K562 (cell line): ENCODE measurements around the gene VEGFC. TPM values are rescaled to one million over a fixed set of nuclear protein-coding genes. Genes with fewer than 3 reads are reported as not detected.

Experiments used
- ATAC-seq: fragments of 200-7000 bp; cut with Tn5 transposase; 3 replicates; pipeline ENCODE4 v1.9.1; 2020; ENCODE audit warnings: moderate library complexity
- BruUV-seq: library from RNA; stranded (reverse); fragments of 400-500 nt; replicated peaks from 2 replicates; lab custom pipeline; 2021; lab: Mats Ljungman, UMichigan
- CTCF ChIA-PET: fragments of 300-600 bp; formaldehyde crosslinking; extraction: SDS; loops from one replicate; lab custom pipeline; 2021; ENCODE audit warnings: low intra/inter-chr PET ratio; lab: Yijun Ruan, JAX
- POLR2A ChIA-PET: fragments of 300-600, 350-650 bp; sonication (Branson Sonifier 250); formaldehyde crosslinking; extraction: SDS; loops from one replicate; lab custom pipeline; 2021; ENCODE audit warnings: antibody characterized with exemption, inconsistent platforms; lab: Yijun Ruan, JAX
- DNase-seq, 4 experiments: peaks; one replicate each; pipeline versions ENCODE4 v3.0.0 to v3.0.0-alpha.2; 2011 to 2018; ENCODE audit warnings: low spot score in 3 of 4, mixed read lengths in 3 of 4; ENCODE audit errors: extremely low read depth in 1 of 4
- FAIRE-seq: peaks from 2 replicates; lab custom pipeline; 2011; peaks lifted over from hg19 to GRCh38; lab: Jason Lieb, UNC
- H2AFZ ChIP-seq: 2 replicates; pipeline ENCODE4 v1.6.0; 2011; ENCODE audit warnings: low read depth, low read length, control low read depth, inconsistent platforms
- H3K27ac ChIP-seq: fragments of 200-600 bp; 3 replicates; pipeline ENCODE4 v1.8.0; 2011; ENCODE audit warnings: low read depth, mild to moderate bottlenecking, control low read depth, inconsistent platforms, low read length, moderate library complexity, mixed read lengths; ENCODE audit errors: extremely low read depth
- H3K27me3 ChIP-seq, 2 experiments: fragments of 300-600 bp in 1 of 2; 2 replicates in 1 of 2; 3 replicates in 1 of 2; pipeline versions ENCODE4 v1.6.0 to v1.8.0; 2011; ENCODE audit warnings: inconsistent platforms in 2 of 2, low read length in 2 of 2, mild to moderate bottlenecking in 1 of 2, mixed read lengths in 1 of 2, moderate library complexity in 1 of 2; ENCODE audit not compliant: control insufficient read depth in 2 of 2, insufficient read depth in 2 of 2
- H3K36me3 ChIP-seq: fragments of 300-600 bp; 3 replicates; pipeline ENCODE4 v1.8.0; 2011; ENCODE audit warnings: mild to moderate bottlenecking, low read length, inconsistent platforms; ENCODE audit not compliant: control insufficient read depth, insufficient read depth
- H3K4me1 ChIP-seq, 2 experiments: fragments of 200-600 bp in 1 of 2; replicated peaks in 1 of 2; 2 replicates in 1 of 2; 3 replicates in 1 of 2; pipeline versions ENCODE4 v1.5.1 to v1.8.0; 2011; ENCODE audit warnings: inconsistent platforms in 2 of 2, low read length in 2 of 2, mild to moderate bottlenecking in 1 of 2, mixed read lengths in 1 of 2, moderate library complexity in 1 of 2; ENCODE audit not compliant: control insufficient read depth in 2 of 2, insufficient read depth in 2 of 2
- H3K4me2 ChIP-seq: 2 replicates; pipeline ENCODE4 v1.6.1; 2011; ENCODE audit warnings: low read length, control low read depth, inconsistent platforms, mixed read lengths; ENCODE audit not compliant: insufficient read depth
- H3K4me3 ChIP-seq: fragments of 200-600 bp; sonication (generic), shearing (Covaris generic); 2 replicates; pipeline ENCODE4 v1.5.1; 2016; ENCODE audit warnings: control low read depth, inconsistent platforms
- H3K79me2 ChIP-seq: fragments of 200-600 bp; 3 replicates; pipeline ENCODE4 v1.8.0; 2011; ENCODE audit warnings: low read length, inconsistent platforms; ENCODE audit not compliant: control insufficient read depth, insufficient read depth
- H3K9ac ChIP-seq, 2 experiments: 2 replicates each; pipeline versions ENCODE4 v1.6.0 to v1.6.1; 2011; ENCODE audit warnings: low read depth in 2 of 2, low read length in 2 of 2, control low read depth in 1 of 2, inconsistent platforms in 1 of 2, mild to moderate bottlenecking in 1 of 2, mixed read lengths in 1 of 2; ENCODE audit not compliant: insufficient read depth in 1 of 2
- H3K9me1 ChIP-seq: one replicate; pipeline ENCODE4 v1.6.0; 2011; ENCODE audit warnings: inconsistent platforms, mild to moderate bottlenecking, low read length, moderate library complexity; ENCODE audit not compliant: control insufficient read depth, insufficient read depth
- H3K9me3 ChIP-seq: replicated peaks from 2 replicates; pipeline ENCODE4 v1.5.1; 2011; ENCODE audit warnings: low read depth, low read length, inconsistent platforms; ENCODE audit not compliant: control insufficient read depth, insufficient read depth
- H4K20me1 ChIP-seq: replicated peaks from 2 replicates; pipeline ENCODE4 v1.6.1; 2011; ENCODE audit warnings: low read length, inconsistent platforms, mixed read lengths; ENCODE audit not compliant: control insufficient read depth, insufficient read depth
- SP2 ChIP-seq: IDR thresholded peaks from 2 replicates; pipeline ENCODE4 v1.6.1; 2011; ENCODE audit warnings: mild to moderate bottlenecking, low read depth, low read length, moderate library complexity; ENCODE audit not compliant: poor library complexity, severe bottlenecking; ENCODE audit errors: extremely low read depth
- TCFL5 ChIP-seq: fragments of 250-450 bp; sonication (Bioruptor Pico); conservative IDR thresholded peaks from 2 replicates; pipeline ENCODE4 v1.6.1; 2021; ENCODE audit warnings: mild to moderate bottlenecking, moderate library complexity, matching md5 sums
- ZKSCAN1 ChIP-seq: fragments of 150-350 bp; IDR thresholded peaks from 2 replicates; pipeline ENCODE4 v1.6.1; 2016; ENCODE audit warnings: low read depth, low read length
- ZNF12 ChIP-seq: sonication (generic); formaldehyde crosslinking; IDR thresholded peaks from 2 replicates; pipeline ENCODE4 v1.4.0; 2020; ENCODE audit warnings: mild to moderate bottlenecking, missing genetic modification reagents
- WGBS: fragments of 100-300 bp; shearing (Covaris generic); methylation state at CpG from one replicate; pipeline ENCODE4 v1.1.6; 2016; ENCODE audit warnings: low coverage, mixed read lengths; ENCODE audit not compliant: insufficient coverage; ENCODE audit errors: missing lambda C conversion rate; 5-methylcytosine and 5-hydroxymethylcytosine counted together
- in situ Hi-C: fragments of 300-500 bp; cut with MboI; formaldehyde crosslinking; loops from 4 replicates; pipeline ENCODE4 v1.15.0; 2018; ENCODE audit warnings: inconsistent platforms, mixed read lengths
- intact Hi-C: fragments of 100-400 bp; cut with micrococcal nuclease; formaldehyde crosslinking; loops from 2 replicates; pipeline ENCODE4 v1.14.2; 2022
- polyA plus RNA-seq, 8 experiments: library from polyadenylated mRNA; depleted of rRNA in 4 of 8; stranded (reverse) in 5 of 8; unstranded in 3 of 8; fragments of >200 nt; fragmentation: Nextera tagmentation in 2 of 8; fragmentation: Illumina TruSeq in 1 of 8; extraction: Ambion mirVana in 2 of 8; extraction: Trizol in 1 of 8; gene quantifications; 2 replicates each; pipeline versions ENCODE4 v1.2.1 to v1.2.3, GENCODE V29; 2011 to 2014; ENCODE audit warnings: inconsistent platforms in 1 of 8, missing spikeins in 1 of 8
- total RNA-seq, 7 experiments: library from RNA; depleted of rRNA in 6 of 7; stranded (reverse); fragments of >200 nt in 6 of 7; fragmentation: Illumina TruSeq in 2 of 7; extraction: Trizol in 2 of 7; gene quantifications; 2 replicates each; pipeline versions ENCODE4 v1.2.1 to v1.2.3, GENCODE V29; 2011 to 2021; ENCODE audit warnings: low replicate concordance in 1 of 7
- TF ChIP-seq, protein P1 (sequence below): sonication (generic); formaldehyde crosslinking; IDR thresholded peaks from 2 replicates; pipeline ENCODE4 v1.8.1; 2022; ENCODE audit warnings: missing genetic modification reagents

The VEGFC gene
- total and polyA plus RNA-seq, 9 of the 15 experiments (the other 6 are each of a cell fraction or from before 2014, with no cell fraction given) = not detected

DNA sequence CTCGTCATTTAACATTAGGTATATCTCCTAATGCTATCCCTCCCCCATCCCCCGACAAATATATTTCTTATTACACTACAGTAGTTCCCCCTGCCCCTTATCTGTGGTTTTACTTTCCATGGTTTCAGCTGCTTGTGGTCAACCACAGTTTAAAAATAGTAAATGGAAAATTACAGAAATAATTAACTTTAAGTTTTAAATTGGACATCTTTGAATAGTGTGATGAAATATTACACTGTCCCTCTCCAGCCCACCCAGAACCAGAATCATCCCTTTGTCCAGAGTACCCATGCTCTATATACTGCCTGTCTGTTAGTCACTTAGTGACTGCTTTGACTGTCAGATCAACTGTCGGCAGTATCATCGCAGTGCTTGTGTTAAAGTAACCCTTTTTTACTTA, 47.4 kb upstream of the VEGFC start:
- Histone ChIP-seq H3K9me3 (no peaks in the 10 kb centered on the region; the same call in 1 of the 2 replicates), H2AFZ (no peak overlapping the region), H3K4me1 (no peaks in the 10 kb centered on the region), H3K27ac (no peak overlapping the region)
- WGBS = 0% methylated on average over 3 of the region's 4 CpGs
- intact Hi-C loops (no loop called here), in situ Hi-C loops (no loop called here)
- POLR2A ChIA-PET = no interaction called here
- TF ChIP-seq, protein P1, sequence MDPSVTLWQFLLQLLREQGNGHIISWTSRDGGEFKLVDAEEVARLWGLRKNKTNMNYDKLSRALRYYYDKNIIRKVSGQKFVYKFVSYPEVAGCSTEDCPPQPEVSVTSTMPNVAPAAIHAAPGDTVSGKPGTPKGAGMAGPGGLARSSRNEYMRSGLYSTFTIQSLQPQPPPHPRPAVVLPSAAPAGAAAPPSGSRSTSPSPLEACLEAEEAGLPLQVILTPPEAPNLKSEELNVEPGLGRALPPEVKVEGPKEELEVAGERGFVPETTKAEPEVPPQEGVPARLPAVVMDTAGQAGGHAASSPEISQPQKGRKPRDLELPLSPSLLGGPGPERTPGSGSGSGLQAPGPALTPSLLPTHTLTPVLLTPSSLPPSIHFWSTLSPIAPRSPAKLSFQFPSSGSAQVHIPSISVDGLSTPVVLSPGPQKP = no peak
- no peak for TF ChIP-seq ZKSCAN1
- TF ChIP-seq, all 486 proteins: peak for 0
- CTCF ChIA-PET = no interaction called here
- Histone ChIP-seq H3K36me3 (no peaks in the 10 kb centered on the region), H3K9ac (no peak overlapping the region), H4K20me1 (no peaks in the 10 kb centered on the region), H3K4me3 (no peak overlapping the region), H3K79me2 (no peaks in the 10 kb centered on the region), H3K9me1 (no peaks in the 10 kb centered on the region), H3K4me2 (no peak overlapping the region), H3K27me3 (no peaks in the 10 kb centered on the region)
- no peak for DNase-seq
- ATAC-seq = no peak
- FAIRE-seq = no peak
- no TSS peak for BruUV-seq

DNA sequence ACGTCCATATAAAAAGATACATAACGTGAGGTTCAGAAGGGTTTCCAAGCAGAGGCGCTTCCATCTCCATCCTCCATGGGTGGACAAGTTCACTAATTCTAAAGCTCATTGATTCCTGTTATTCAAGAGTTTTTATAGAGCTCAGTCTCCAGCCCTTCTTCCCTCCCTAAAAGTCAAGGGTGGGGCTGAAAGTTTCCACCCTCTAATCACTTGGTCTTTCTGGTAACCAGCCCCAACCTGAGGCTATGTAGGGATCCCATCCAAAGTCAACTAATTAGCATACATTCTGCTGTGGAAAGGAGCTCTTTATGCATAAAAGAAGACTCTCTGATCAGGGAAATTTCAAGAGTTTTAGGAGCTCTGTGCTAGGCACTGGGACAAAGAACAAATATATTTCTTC, 46.9 kb upstream of the VEGFC start:
- in situ Hi-C loops (no loop called here), intact Hi-C loops (no loop called here)
- WGBS = 0% methylated on average over 3 of the region's 3 CpGs
- no peaks in the 10 kb centered on the region for H3K36me3 ChIP-seq
- no peak for ATAC-seq
- H3K9me3 ChIP-seq = no peaks in the 10 kb centered on the region; the same call in 1 of the 2 replicates
- TF ChIP-seq SP2 = no peak
- TF ChIP-seq ZNF12 = no peak
- no peak for TF ChIP-seq TCFL5 (CRISPR knock-in tag)
- no peak overlapping the region for H3K4me2 ChIP-seq
- ChIA-PET POLR2A (no interaction called here), CTCF (no interaction called here)
- no peaks in the 10 kb centered on the region for H3K27me3 ChIP-seq
- no peak overlapping the region for H3K27ac ChIP-seq
- H2AFZ ChIP-seq = no peak overlapping the region
- H3K9me1 ChIP-seq = no peaks in the 10 kb centered on the region
- no peak overlapping the region for H3K9ac ChIP-seq
- H3K79me2 ChIP-seq = no peaks in the 10 kb centered on the region
- no peak overlapping the region for H3K4me3 ChIP-seq
- FAIRE-seq = no peak
- H4K20me1 ChIP-seq = no peaks in the 10 kb centered on the region
- no peak for DNase-seq
- no TSS peak for BruUV-seq
- H3K4me1 ChIP-seq = no peaks in the 10 kb centered on the region
